Colonic mucosa (tissue), 4 donors: ENCODE measurements around the gene LRRC8A. TPM values are rescaled to one million over a fixed set of nuclear protein-coding genes. Genes with fewer than 3 reads are reported as not detected.
"Not testable (repeated sequence)": the region's sequence is repeated elsewhere in the genome, so short reads cannot be mapped to it uniquely, and the experiment has no call there.

Source experiments
- DNase-seq: peaks from one replicate; pipeline ENCODE4 v3.0.0-alpha.2; 2020
- H3K27ac ChIP-seq: fragments of 200-600 bp; one replicate; pipeline ENCODE4 v1.8.0; 2021
- H3K27me3 ChIP-seq: fragments of 200-600 bp; one replicate; pipeline ENCODE4 v1.8.0; 2021
- H3K36me3 ChIP-seq: fragments of 200-600 bp; one replicate; pipeline ENCODE4 v1.8.0; 2021
- H3K4me1 ChIP-seq: fragments of 200-600 bp; one replicate; pipeline ENCODE4 v1.8.0; 2021; ENCODE audit warnings: mild to moderate bottlenecking
- H3K4me3 ChIP-seq: fragments of 200-600 bp; one replicate; pipeline ENCODE4 v1.8.0; 2021
- H3K9ac ChIP-seq, 2 donors: one replicate each; pipeline ENCODE4 v1.7.0; 2013; ENCODE audit warnings: control low read depth in 2 of 2, low read depth in 2 of 2, low read length in 2 of 2
- H3K9me3 ChIP-seq: fragments of 200-600 bp; one replicate; pipeline ENCODE4 v1.8.0; 2021
- intact Hi-C: fragments of 100-400 bp; cut with DNase I; formaldehyde crosslinking; loops from one replicate; pipeline ENCODE4 v1.14.1; 2022
- total RNA-seq, 2 donors: library from RNA; stranded (reverse); fragmentation: NEBNext Ultra II Directional in 1 of 2; extraction: Animal tissue kit (Norgen Biotek cat#: 25700) in 1 of 2; gene quantifications; one replicate each; pipeline ENCODE4 v1.2.1, GENCODE V29; 2021
- TF ChIP-seq, protein P1 (sequence below): fragments of 200-600 bp; IDR thresholded peaks from one replicate; pipeline ENCODE4 v1.8.0; 2022; ENCODE audit warnings: antibody characterized with exemption, mild to moderate bottlenecking
- donor health status: healthy.
- donor health status: DM: no; HTN: no; CAD: no.
- donor health status: DM: no; HTN: no; CAD: no.

LRRC8A gene
- total RNA-seq, 2 donors from 2014 or later = 26.5 to 31.5 TPM

DNA sequence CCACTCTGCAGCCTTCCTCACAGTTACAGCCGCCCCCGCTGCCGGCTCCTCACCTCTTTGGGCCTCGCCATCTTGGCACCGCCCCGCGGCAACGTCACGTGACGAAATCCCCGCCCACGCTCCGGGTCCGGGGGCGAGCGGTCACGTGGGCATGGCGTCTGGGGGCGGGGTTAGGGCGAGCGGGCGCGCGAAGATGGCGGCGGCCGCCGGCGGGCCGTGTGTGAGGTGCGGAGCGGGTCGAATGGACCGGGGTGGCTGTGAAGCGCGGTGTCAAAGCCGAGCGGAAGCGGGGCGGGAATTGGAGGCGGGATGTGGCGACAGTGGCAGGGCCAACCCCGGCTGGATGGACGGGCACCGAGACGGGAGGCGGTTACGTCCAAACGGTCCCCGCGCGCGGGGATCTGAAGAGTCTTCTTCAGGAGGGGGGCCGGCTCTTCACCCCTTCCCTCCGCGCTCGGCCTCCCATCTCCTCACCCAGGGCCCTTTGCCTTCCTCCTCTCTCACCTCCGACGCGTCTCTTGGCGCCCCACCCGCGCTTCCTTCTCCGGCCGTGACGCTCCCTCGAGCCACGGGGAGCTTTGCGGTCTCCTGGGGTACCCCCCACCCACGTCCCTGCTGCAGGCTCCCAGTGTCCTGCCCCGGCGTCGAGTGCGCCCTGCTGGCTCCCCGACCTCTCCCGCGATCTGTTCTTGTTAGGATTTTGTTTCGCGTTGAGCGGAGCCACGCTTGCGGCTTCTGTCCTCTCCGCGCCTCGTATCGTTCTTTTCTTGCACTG, 65.8 kb downstream of the LRRC8A start, which contains the start of the genes DOLK and NUP188:
Gene DOLK (minus strand): TSS at position 77 of the 775 bp plus-strand sequence. CDS start 300 bp downstream, outside the sequence.
Gene NUP188 (plus strand): TSS at position 173 of the 775 bp plus-strand sequence. CDS start 21 bp downstream, at position 194.
- peak; percentile 98 for DNase-seq
- Histone ChIP-seq H3K4me1 (peaks cover 5% of the 10 kb centered on the region), H3K4me3 (peak within 1 kb of the TSS; percentile 90), H3K36me3 (no peaks in the 10 kb centered on the region), H3K9me3 (no peaks in the 10 kb centered on the region), H3K27me3 (no peaks in the 10 kb centered on the region), H3K9ac (peak within 1 kb of the TSS; percentile 96 to 99), H3K27ac (peak within 1 kb of the TSS; percentile 88)
- intact Hi-C loops = no loop called here
- TF ChIP-seq, protein P1, sequence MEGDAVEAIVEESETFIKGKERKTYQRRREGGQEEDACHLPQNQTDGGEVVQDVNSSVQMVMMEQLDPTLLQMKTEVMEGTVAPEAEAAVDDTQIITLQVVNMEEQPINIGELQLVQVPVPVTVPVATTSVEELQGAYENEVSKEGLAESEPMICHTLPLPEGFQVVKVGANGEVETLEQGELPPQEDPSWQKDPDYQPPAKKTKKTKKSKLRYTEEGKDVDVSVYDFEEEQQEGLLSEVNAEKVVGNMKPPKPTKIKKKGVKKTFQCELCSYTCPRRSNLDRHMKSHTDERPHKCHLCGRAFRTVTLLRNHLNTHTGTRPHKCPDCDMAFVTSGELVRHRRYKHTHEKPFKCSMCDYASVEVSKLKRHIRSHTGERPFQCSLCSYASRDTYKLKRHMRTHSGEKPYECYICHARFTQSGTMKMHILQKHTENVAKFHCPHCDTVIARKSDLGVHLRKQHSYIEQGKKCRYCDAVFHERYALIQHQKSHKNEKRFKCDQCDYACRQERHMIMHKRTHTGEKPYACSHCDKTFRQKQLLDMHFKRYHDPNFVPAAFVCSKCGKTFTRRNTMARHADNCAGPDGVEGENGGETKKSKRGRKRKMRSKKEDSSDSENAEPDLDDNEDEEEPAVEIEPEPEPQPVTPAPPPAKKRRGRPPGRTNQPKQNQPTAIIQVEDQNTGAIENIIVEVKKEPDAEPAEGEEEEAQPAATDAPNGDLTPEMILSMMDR = no peak

DNA sequence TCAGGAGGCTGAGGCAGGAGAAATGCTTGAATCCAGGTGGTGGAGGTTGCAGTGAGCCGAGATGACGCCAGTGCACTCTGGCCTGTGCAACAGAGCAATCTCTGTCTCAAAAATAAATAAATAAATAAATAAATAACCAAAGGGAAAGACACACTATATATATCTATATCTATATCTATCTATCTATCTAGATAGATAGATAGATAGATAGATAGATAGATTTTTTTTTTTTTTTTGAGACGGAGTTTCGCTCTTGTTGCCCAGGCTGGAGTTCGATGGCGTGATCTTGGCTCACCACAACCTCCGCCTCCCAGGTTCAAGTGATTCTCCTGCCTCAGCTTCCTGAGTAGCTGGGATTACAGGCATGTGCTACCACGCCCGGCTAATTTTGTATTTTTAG, 79.5 kb downstream of the LRRC8A start:
- H3K9me3 ChIP-seq, H3K27ac ChIP-seq, H3K9ac ChIP-seq, DNase-seq, H3K27me3 ChIP-seq, H3K36me3 ChIP-seq, intact Hi-C loops, H3K4me1 ChIP-seq, H3K4me3 ChIP-seq: not testable (repeated sequence)

Other genes with a start within 250 kb of the LRRC8A start
- 100 to 1,000 TPM in 1 of 2 donors, 10 to 100 TPM in 1; 39.7 to 152 TPM for gene DYNC2I2, start 225.3 kb upstream of the LRRC8A start, total RNA-seq
- gene SET, start 192.9 kb upstream of the LRRC8A start, total RNA-seq = 100 to 1,000 TPM; 222 to 348 TPM
- 1 to 10 TPM; 2.8 to 7.5 TPM for gene PKN3, start 179.6 kb upstream of the LRRC8A start, total RNA-seq
- 100 to 1,000 TPM in 1 of 2 donors, 10 to 100 TPM in 1; 69.9 to 129 TPM for gene ZDHHC12, start 158.0 kb upstream of the LRRC8A start, total RNA-seq
- 10 to 100 TPM; 35.1 to 54.7 TPM for gene ZER1, start 110.2 kb upstream of the LRRC8A start, total RNA-seq
- gene TBC1D13, start 94.9 kb upstream of the LRRC8A start, total RNA-seq = 10 to 100 TPM; 17.4 to 21.6 TPM
- gene ENDOG, start 63.6 kb upstream of the LRRC8A start, total RNA-seq = 10 to 100 TPM; 59.5 to 66.4 TPM
- gene SPOUT1, start 52.3 kb upstream of the LRRC8A start, total RNA-seq = 10 to 100 TPM; 25.1 to 66.6 TPM
- gene KYAT1, start 183 bp upstream of the LRRC8A start, total RNA-seq = 1 to 10 TPM; 2.0 to 5.1 TPM
- 1 to 10 TPM; 1.8 to 6.6 TPM for gene PHYHD1, start 38.8 kb downstream of the LRRC8A start, total RNA-seq
- 10 to 100 TPM in 1 of 2 donors, 1 to 10 TPM in 1; 7.9 to 15.8 TPM for gene DOLK, start 65.5 kb downstream of the LRRC8A start, total RNA-seq
- gene NUP188, start 65.6 kb downstream of the LRRC8A start, total RNA-seq = 10 to 100 TPM; 26.8 to 43.9 TPM
- gene SH3GLB2, start 146.2 kb downstream of the LRRC8A start, total RNA-seq = 100 to 1,000 TPM; 109 to 110 TPM
- 10 to 100 TPM; 47.4 to 74.8 TPM for gene MIGA2, start 154.5 kb downstream of the LRRC8A start, total RNA-seq
- 10 to 100 TPM; 33.9 to 37.3 TPM for gene DOLPP1, start 199.0 kb downstream of the LRRC8A start, total RNA-seq
- 10 to 100 TPM; 62.3 to 78.3 TPM for gene CRAT, start 228.7 kb downstream of the LRRC8A start, total RNA-seq
- 100 to 1,000 TPM in 1 of 2 donors, 10 to 100 TPM in 1; 94.5 to 142 TPM for gene PTPA, start 229.3 kb downstream of the LRRC8A start, total RNA-seq